OCI-LY1 (cell line): ENCODE data around the gene FOXN1.
"Not testable (repeated sequence)": the region's sequence is repeated elsewhere in the genome, so short reads cannot be mapped to it uniquely, and the experiment has no call there.

Source experiments
- H2AFZ ChIP-seq: fragments of 200-600 bp; sonication (generic), shearing (Covaris generic); 2 replicates; pipeline ENCODE4 v1.6.0; 2014; ENCODE audit warnings: antibody characterized with exemption, mild to moderate bottlenecking, low read length
- H3F3A ChIP-seq: fragments of 200-600 bp; sonication (generic), shearing (Covaris generic); 2 replicates; pipeline ENCODE4 v1.6.0; 2014; ENCODE audit warnings: mild to moderate bottlenecking, antibody characterized with exemption, low read length, moderate library complexity; ENCODE audit not compliant: insufficient read depth
- H3K27ac ChIP-seq: fragments of 200-600 bp; sonication (generic); 2 replicates; pipeline ENCODE4 v1.5.1; 2014; ENCODE audit warnings: low read length, mixed run types, mild to moderate bottlenecking, low read depth; ENCODE audit not compliant: poor library complexity, severe bottlenecking
- H3K27me3 ChIP-seq: fragments of 200-600 bp; sonication (generic); 2 replicates; pipeline ENCODE4 v1.6.0; 2014; ENCODE audit warnings: antibody characterized with exemption, mild to moderate bottlenecking, low read length, moderate library complexity; ENCODE audit not compliant: insufficient read depth
- H3K36me3 ChIP-seq: fragments of 200-600 bp; sonication (generic); 2 replicates; pipeline ENCODE4 v1.6.1; 2014; ENCODE audit warnings: mild to moderate bottlenecking, antibody characterized with exemption, low read length, moderate library complexity, mixed read lengths; ENCODE audit not compliant: insufficient read depth
- H3K4me1 ChIP-seq: fragments of 200-600 bp; sonication (generic); 2 replicates; pipeline ENCODE4 v1.5.1; 2014; ENCODE audit warnings: mild to moderate bottlenecking, low read length, moderate library complexity; ENCODE audit not compliant: insufficient read depth, severe bottlenecking
- H3K4me2 ChIP-seq: fragments of 200-600 bp; sonication (generic), shearing (Covaris generic); 2 replicates; pipeline ENCODE4 v1.6.1; 2014; ENCODE audit warnings: low read length
- H3K4me3 ChIP-seq: fragments of 200-600 bp; sonication (generic); 2 replicates; pipeline ENCODE4 v1.5.1; 2014; ENCODE audit warnings: low read length, low read depth, mild to moderate bottlenecking, mixed read lengths; ENCODE audit not compliant: poor library complexity, severe bottlenecking
- H3K79me2 ChIP-seq: fragments of 200-600 bp; shearing (Covaris generic); 2 replicates; pipeline ENCODE4 v1.6.1; 2016; ENCODE audit warnings: mixed run types, low read length, mixed read lengths; ENCODE audit not compliant: insufficient read depth
- H3K9ac ChIP-seq: fragments of 200-600 bp; sonication (generic), shearing (Covaris generic); 2 replicates; pipeline ENCODE4 v1.6.1; 2014; ENCODE audit warnings: mild to moderate bottlenecking, low read length, mixed read lengths
- H3K9me2 ChIP-seq: fragments of 200-600 bp; sonication (generic), shearing (Covaris generic); 2 replicates; pipeline ENCODE4 v1.6.1; 2014; ENCODE audit warnings: low read depth, mild to moderate bottlenecking, low read length, mixed read lengths
- H3K9me3 ChIP-seq: fragments of 200-600 bp; shearing (Covaris generic); 2 replicates; pipeline ENCODE4 v1.6.1; 2014; ENCODE audit warnings: low read length, mixed read lengths
- H4K20me1 ChIP-seq: fragments of 200-600 bp; sonication (generic), shearing (Covaris generic); 2 replicates; pipeline ENCODE4 v1.6.0; 2016; ENCODE audit warnings: mild to moderate bottlenecking, low read length; ENCODE audit not compliant: insufficient read depth
- CTCF ChIP-seq: fragments of 200-600 bp; sonication (generic), shearing (Covaris generic); IDR thresholded peaks from 2 replicates; pipeline ENCODE4 v1.5.1; 2017; ENCODE audit warnings: mild to moderate bottlenecking, antibody characterized with exemption, low read length, moderate library complexity, mixed read lengths
- EZH2 ChIP-seq: fragments of 200-600 bp; sonication (generic), shearing (Covaris generic); IDR thresholded peaks from 2 replicates; pipeline ENCODE4 v1.8.0; 2017; ENCODE audit warnings: borderline replicate concordance, mixed run types, mild to moderate bottlenecking, antibody characterized with exemption, low read length, moderate library complexity, mixed read lengths

Gene FOXN1

GRCh38 chr17:28466001-28466400 lies 40.1 kb upstream of the FOXN1 start:
- Histone ChIP-seq H3K4me3 (no peak overlapping the region), H3K27ac (no peak overlapping the region)

DNA sequence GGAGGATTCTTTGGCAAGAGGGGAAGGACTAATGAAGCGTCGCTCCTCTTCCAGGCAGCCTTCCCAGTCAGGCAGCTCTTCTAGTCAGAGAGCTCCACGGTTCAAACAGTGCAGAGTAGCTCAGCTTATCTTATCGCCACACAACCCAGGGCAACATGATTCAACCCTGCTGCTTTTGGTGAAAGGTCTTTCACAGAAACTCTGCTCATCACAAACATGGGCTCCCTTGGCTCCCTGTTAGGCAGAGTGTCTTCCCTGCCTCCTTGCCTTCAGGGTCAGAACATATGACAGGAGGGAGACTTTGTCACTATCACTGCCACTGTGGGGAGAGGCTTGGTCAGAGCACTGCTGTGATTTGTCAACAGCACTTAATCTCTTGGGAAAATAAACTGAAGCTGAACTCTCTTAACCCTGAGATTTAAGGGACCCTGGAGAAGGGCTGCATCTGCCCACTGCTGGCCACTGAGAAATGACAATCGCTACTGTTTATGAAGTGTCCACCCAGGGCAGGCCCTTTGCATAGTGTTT lies 39.6 kb upstream of the FOXN1 start:
- H3K4me2 ChIP-seq, result no peak overlapping the region
- no peak overlapping the region for H2AFZ ChIP-seq
- no peaks in the 10 kb centered on the region for H3K4me1 ChIP-seq
- TF ChIP-seq EZH2 (no peak), CTCF (no peak)
- no peak overlapping the region for H3K27ac ChIP-seq
- H3K9me2 ChIP-seq, result no peaks in the 10 kb centered on the region
- no peaks in the 10 kb centered on the region for H3K9me3 ChIP-seq
- no peaks in the 10 kb centered on the region for H3K36me3 ChIP-seq
- H3K9ac ChIP-seq, result no peak overlapping the region
- H3F3A ChIP-seq, result no peaks in the 10 kb centered on the region
- H4K20me1 ChIP-seq, result no peaks in the 10 kb centered on the region
- H3K4me3 ChIP-seq, result no peak overlapping the region
- H3K79me2 ChIP-seq, result no peaks in the 10 kb centered on the region
- no peaks in the 10 kb centered on the region for H3K27me3 ChIP-seq

More at GRCh38 chr17:28466001-28466400, 40.1 kb upstream of the FOXN1 start:
- no peaks in the 10 kb centered on the region for H3K4me1 ChIP-seq
- H3K4me2 ChIP-seq, result no peak overlapping the region
- H3K9ac ChIP-seq, result no peak overlapping the region
- no peaks in the 10 kb centered on the region for H3F3A ChIP-seq
- H3K9me2 ChIP-seq, result no peaks in the 10 kb centered on the region
- TF ChIP-seq CTCF (no peak), EZH2 (no peak)
- H3K79me2 ChIP-seq, result no peaks in the 10 kb centered on the region
- H3K27me3 ChIP-seq, result no peaks in the 10 kb centered on the region
- H2AFZ ChIP-seq, result no peak overlapping the region
- H3K36me3 ChIP-seq, result no peaks in the 10 kb centered on the region
- no peaks in the 10 kb centered on the region for H4K20me1 ChIP-seq
- no peaks in the 10 kb centered on the region for H3K9me3 ChIP-seq

DNA sequence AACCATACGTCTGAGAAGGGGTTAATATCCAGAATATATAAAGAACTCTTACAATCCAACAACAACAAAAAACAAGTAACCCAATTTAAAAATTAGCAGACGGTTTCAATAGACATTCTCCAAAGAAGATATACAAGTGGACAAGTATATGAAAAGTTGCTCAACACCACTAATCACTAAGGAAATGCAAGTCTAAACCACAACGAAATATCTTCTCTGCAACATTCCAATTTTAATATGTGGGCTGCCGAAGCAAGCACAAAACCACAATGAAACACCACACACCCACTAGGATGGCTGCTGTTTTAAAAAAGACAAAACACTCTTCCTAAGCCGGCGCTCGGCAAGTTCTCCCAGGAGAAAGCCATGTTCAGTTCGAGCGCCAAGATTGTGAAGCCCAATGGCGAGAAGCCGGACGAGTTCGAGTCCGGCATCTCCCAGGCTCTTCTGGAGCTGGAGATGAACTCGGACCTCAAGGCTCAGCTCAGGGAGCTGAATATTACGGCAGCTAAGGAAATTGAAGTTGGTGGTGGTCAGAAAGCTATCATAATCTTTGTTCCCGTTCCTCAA lies 38.6 kb upstream of the FOXN1 start:
- Histone ChIP-seq H3K9me3 (no peaks in the 10 kb centered on the region), H3K27ac (no peak overlapping the region), H2AFZ (no peak overlapping the region), H3K9ac (no peak overlapping the region), H3K36me3 (no peaks in the 10 kb centered on the region), H3K4me1 (no peaks in the 10 kb centered on the region), H3K4me3 (no peak overlapping the region), H4K20me1 (no peaks in the 10 kb centered on the region), H3K4me2 (no peak overlapping the region), H3K27me3 (no peaks in the 10 kb centered on the region), H3F3A (no peaks in the 10 kb centered on the region), H3K79me2 (no peaks in the 10 kb centered on the region), H3K9me2 (no peaks in the 10 kb centered on the region)
- no peak for TF ChIP-seq CTCF

DNA sequence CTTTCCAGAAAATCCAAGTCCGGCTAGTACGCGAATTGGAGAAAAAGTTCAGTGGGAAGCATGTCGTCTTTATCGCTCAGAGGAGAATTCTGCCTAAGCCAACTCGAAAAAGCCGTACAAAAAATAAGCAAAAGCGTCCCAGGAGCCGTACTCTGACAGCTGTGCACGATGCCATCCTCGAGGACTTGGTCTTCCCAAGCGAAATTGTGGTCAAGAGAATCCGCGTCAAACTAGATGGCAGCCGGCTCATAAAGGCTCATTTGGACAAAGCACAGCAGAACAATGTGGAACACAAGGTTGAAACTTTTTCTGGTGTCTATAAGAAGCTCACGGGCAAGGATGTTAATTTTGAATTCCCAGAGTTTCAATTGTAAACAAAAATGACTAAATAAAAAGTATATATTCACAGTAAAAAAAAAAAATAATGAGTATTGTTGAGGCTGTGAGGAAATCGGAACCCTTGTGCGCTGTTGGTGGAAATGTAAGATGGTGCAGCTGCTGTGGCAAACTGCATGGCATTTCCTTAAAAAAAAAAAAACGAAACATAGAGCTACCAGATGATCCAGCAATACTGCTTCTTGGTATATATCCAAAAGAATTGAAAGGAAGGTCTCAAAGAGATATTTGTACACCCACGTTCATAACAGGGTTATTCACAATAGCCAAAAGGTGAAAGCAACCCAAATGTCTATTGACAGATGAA lies 38.0 kb upstream of the FOXN1 start:
- H3K9me3 ChIP-seq, H3K4me1 ChIP-seq, H4K20me1 ChIP-seq, H3K36me3 ChIP-seq, H3K9me2 ChIP-seq, H3K27ac ChIP-seq, H3K79me2 ChIP-seq, H2AFZ ChIP-seq, H3K4me3 ChIP-seq, H3K9ac ChIP-seq, H3F3A ChIP-seq, H3K4me2 ChIP-seq, H3K27me3 ChIP-seq: not testable (repeated sequence)
